DMS153 treated with DMSO at 0.1 percent for 48 hours (cell line): ENCODE results near the gene HM13.
"Not testable (repeated sequence)": the region's sequence is repeated elsewhere in the genome, so short reads cannot be mapped to it uniquely, and the experiment has no call there.

Experiments
- DNase-seq: peaks from one replicate; lab custom pipeline; 2025; ENCODE audit not compliant: unreplicated experiment; lab: John Stamatoyannopoulos, UW

Gene HM13

DNA sequence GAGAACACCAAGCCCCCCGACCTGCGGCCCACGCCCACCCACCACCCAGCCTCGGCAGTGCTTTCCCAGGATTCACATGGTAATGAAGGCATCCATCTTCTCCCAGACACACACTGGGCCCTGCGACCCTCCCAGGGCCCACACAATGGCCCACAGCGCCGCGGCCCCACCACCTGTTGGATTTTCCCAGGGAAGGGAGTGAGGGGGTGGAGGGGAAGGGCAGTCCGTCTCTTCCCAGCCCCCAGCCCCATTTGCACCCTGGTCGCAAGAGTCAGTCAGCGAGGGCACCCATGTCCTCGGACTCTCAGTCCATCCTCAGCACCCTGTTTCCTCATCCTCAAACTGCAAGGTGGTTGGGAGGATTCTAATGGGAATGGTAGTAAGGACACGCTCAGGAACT is 67.1 kb downstream of the HM13 start:
- no peak for DNase-seq

DNA sequence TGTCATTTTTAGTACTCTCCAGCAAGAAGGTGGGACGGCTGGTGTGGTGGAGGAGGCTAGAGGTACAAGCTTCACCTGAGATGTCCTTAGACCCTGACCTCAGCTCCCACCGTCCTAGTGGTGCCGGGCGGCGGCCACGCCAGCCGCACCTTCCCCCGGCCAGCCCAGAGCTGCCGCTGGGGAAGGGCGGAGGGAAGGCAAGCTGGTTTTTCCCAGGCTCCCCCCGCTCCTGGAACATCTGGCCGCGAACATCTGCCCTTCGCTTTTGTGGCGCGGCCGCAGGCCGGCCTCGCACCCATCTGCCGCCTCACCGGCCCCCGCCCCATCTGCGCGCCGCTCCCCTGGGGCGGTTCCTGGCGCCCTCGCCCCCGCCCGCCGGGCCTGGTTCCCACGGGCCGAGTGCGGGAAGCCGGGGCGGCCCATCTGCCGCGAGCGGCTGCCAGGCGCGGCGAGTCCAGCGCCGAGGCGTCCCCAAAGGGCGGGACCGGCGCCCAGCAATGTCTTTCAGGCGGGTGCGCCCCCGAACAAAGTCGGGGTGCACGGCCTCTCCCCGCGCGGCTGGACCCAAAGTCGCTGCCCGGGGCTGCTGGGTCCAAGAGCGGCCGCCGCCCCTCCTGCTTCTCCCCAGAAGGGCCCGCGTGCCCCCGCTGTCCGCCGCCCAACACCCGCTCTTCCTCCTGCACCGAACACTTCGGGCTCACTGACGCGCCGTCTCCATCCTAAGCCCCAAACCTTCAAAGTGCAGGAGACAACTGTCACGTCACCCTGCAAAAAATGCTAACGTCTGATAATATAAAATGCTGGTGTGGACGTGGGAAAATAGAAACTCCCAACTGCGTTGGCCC is 73.5 kb downstream of the HM13 start:
- DNase-seq, result no peak

GRCh38 chr20:31590717-31591225 is 76.5 kb downstream of the HM13 start:
- DNase-seq, result no peak

DNA sequence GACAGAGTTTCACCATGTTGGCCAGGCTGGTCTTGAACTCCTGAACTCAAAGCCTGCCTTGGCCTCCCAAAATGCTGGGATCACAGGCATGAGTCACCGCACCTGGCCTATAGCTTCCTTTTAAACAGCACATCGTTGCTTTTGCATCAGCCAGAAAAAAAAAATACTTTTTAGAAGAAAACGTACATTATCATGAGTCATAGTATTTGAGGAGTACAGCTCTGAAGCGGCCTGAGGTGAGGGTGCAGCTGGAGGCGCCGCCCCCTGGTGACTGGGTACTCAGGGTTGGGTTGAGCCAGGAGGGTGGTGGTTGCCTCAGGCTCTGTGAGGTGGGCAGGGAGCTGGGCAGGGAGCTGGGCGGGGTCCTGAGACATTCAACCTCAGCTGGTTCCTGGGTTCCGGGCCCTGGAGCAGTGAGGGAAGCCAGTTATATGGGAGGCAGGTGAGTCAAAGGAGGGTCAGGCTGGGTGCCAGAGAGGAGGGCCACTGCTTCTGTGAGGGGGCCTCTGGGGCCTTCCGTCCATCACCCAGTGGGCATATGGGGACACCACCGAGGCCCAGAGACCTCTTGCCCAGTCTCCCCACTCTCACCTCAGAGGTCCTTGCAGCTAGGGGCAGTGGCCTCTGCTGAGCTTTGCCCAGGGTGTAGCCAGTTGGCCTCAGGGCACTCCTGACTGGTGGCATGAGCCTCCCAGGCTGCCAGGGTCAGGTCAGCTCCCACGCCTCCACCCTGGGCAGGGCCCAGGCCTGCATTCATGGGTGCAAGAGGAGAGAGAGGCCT is 79.2 kb downstream of the HM13 start:
- no peak for DNase-seq

DNA sequence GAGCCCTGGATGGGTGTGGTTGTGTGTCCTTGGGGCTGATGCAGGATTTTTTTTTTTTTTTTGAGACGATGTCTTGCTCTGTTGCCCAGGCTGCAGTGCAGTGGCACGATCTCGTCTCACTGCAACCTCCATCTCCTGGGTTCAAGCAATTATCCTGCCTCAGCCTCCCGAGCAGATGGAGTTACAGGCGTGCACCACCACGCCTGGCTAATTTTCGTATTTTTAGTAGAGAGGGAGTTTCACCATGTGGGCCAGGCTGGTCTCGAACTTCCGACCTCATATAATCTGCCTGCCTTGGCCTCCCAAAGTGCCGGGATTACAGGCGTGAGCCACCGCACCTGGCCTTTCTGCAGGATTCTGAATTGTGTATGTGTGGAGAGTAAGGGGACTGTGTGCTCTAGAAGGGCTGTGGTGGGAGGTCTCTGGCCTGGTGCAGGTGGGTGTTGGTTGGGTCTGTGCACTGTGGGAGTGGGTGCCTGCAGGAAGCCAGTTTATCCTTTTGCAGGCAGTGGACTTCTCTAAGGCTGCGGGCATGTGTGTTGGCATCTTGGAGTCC is 79.8 kb downstream of the HM13 start:
- no peak for DNase-seq

GRCh38 chr20:31594558-31595379 is 80.5 kb downstream of the HM13 start:
- DNase-seq, result no peak

DNA sequence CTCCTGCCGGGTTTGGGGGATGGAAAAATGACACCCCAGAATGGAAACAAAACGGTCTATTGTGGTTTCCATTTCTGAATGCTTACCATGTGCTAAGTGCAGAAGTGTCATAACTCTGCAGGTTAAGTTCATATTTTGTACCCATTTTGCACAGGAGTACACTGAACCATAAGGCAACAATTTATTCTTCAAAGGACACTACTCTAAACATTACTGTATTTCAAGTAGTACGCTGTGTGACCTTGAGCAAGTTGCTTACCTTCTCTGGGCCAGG is 81.1 kb downstream of the HM13 start:
- no peak for DNase-seq

DNA sequence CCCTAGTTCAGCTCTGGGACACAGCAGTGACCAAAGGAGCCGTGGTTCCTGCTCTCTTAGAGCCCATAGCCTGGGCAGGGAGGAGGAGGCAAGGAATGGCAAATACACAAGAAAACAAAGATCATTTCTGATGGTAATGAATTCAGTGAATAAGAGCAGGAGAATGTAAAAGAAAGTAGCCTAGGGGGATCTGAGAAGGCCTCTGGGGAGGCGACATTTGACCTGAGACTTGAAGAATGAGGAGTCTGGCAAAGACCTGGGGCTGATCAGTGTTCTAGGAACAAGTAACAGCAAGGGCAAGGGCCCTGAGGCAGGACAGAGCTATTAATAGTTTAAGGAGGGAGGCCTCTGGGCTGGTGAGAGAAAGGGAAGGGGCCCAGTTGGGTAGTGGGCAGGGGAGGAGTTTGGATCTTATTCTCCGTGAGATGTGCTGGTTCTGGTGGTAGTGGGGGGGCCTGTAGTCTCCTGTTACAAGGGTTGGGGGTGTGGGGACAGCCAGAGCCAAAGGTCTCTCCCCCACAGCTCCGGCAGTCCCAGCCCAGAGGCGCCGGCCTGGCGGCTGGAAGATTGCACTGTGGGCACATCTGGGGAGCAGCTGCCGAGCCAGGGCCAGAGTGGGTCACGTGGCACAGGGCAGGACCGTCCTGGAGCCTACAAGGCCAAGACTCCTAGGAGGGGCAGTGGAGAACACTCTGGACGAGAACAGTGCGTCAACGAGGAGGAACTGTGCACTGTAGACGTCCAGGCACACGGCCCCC is 81.6 kb downstream of the HM13 start:
- DNase-seq, result no peak

GRCh38 chr20:31596412-31596715 is 82.1 kb downstream of the HM13 start:
- not testable (repeated sequence) for DNase-seq

- no peak for DNase-seq
Measured at GRCh38 chr20:31596831-31597480, 82.7 kb downstream of the HM13 start.

DNA sequence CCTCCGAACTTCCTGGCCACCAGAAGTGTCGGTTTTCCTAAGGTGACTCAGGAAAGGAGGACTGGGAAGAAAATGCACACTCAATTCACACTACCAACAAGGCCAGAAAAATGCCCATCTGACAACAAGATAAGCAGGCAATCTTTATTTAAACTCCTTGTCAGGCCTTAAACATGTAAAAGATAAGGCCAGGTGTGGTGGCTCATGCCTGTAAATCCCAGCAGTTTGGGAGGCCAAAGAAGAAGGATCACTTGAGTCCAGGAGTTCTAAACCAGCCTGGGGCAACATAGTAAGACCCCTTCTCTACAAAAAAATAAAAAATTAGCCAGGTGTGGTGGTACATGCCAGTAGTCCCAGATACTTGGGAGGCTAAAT is 83.2 kb downstream of the HM13 start:
- no peak for DNase-seq

GRCh38 chr20:31602431-31602778 is 88.2 kb downstream of the HM13 start:
- no peak for DNase-seq

DNA sequence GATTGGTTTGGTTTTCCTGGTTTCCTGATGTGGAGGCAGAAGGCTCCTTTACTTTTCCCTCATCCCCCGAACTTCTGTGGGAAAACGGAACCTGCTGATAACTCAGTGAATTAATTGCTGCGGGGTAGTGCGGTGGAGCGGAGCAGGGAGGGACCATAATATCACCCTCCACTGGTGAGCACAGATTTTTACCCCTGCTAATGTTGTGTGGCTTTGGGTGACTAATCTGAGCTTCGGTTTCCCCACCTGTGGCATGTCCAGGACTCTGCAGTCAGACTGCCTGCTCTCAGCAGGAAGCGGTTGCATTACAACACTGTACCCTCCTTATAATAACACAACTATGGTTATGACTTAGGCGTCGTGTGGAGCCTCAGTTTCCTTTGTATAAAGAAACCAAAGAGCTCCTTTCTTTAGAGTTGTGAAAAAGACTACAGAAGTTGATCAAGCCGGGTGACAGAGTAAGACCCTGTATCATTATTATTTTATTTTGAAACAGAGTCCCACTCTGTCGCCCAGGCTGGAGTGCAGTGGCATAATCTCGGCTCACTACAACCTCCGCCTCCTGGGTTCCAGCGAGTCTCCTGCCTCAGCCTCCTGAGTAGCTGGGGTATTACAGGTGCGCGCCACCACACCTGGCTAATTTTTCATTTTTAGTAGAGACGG is 88.7 kb downstream of the HM13 start:
- DNase-seq, result no peak

DNA sequence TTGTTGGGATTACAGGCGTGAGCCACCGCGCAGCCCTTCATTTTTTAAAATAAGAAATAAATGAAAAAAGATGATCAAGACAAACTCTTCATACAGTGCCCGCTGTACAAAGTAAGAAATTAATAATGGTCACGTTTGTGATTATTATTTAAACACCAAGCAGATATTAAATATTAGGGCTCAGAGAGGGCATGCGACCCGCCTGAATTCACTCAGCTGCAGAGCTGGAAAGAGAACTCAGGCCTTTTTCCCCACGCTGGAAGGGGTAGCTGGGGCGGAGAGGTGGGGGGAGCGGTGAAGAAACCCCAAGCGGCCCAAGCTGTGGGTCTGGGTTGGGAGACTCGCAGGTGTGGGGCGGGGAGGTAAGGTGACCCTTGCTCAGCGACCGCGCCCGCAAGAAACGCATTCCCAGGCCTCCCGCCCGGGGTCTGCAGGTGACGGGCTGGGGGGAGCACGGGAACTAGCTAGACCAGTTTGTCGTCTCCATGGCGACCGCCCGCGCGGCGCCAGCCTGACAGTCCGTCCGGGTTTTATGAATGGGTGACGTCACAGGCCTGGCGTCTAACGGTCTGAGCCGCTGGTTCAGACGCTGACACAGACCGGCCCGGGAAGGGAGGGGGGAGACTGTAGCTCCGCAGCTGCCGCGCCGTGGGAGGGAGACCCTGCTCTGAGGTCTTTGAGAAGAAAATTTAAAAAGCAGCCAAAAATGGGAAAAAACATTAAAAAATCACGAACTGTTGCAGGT is 89.8 kb downstream of the HM13 start:
- DNase-seq, result peak; percentile 98

- DNase-seq, result no peak
Measured at GRCh38 chr20:31604567-31605030, 90.4 kb downstream of the HM13 start.

- DNase-seq, result peak; percentile 90
Measured at GRCh38 chr20:31605031-31605901, 91.0 kb downstream of the HM13 start, which contains the start of gene ID1. Gene ID1, plus strand, starts transcription at chr20:31605289. Its CDS starts 99 bp downstream, at chr20:31605388.

DNA sequence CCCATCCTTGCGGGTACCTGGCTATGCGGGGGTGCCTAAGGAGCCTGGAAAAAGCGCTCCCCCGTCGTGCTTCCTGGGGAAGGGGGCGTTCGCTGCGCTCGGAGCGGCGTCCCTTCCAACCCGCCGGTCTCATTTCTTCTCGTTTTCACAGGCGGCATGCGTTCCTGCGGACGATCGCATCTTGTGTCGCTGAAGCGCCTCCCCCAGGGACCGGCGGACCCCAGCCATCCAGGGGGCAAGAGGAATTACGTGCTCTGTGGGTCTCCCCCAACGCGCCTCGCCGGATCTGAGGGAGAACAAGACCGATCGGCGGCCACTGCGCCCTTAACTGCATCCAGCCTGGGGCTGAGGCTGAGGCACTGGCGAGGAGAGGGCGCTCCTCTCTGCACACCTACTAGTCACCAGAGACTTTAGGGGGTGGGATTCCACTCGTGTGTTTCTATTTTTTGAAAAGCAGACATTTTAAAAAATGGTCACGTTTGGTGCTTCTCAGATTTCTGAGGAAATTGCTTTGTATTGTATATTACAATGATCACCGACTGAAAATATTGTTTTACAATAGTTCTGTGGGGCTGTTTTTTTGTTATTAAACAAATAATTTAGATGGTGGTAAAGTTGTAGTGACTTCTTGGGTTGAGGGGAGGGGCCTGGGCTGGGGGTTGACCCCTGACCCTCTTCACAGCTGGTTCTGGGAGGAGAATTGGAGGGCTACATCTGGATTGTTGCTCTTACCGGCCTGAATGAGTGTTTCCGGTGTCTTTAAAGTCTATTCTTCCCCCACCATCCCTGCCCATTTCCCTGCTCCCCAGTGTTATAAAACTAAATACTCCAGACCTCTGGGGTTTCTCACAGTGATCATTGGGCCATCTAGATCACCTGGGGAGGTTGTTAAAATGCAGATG is 91.9 kb downstream of the HM13 start:
- DNase-seq, result no peak
